Raji (cell line): ENCODE measurements around the gene SUN5.

ENCODE experiments used
- POLR2A ChIP-seq: IDR thresholded peaks from 2 replicates; pipeline ENCODE4 v1.6.1; 2011; ENCODE audit warnings: low read depth, low read length, control low read depth; ENCODE audit not compliant: insufficient read depth

SUN5 gene

GRCh38 chr20:32980131-32980941 lies 23.9 kb downstream of the SUN5 start:
- TF ChIP-seq POLR2A, result no peak

GRCh38 chr20:32979201-32979998 lies 24.8 kb downstream of the SUN5 start:
- TF ChIP-seq POLR2A, result no peak

- TF ChIP-seq POLR2A, result no peak
These were observed 26.3 kb downstream of the SUN5 start for GRCh38 chr20:32978009-32978335.

GRCh38 chr20:32977281-32978008 lies 26.8 kb downstream of the SUN5 start:
- no peak for TF ChIP-seq POLR2A

GRCh38 chr20:32976746-32977145 lies 27.5 kb downstream of the SUN5 start:
- TF ChIP-seq POLR2A, result no peak

- no peak for TF ChIP-seq POLR2A
These were observed 28.2 kb downstream of the SUN5 start for GRCh38 chr20:32975698-32976674.

- no peak for TF ChIP-seq POLR2A
These were observed 31.0 kb downstream of the SUN5 start for GRCh38 chr20:32973077-32973717.

- peak; percentile 51 for TF ChIP-seq POLR2A
These were observed 31.8 kb downstream of the SUN5 start for GRCh38 chr20:32972181-32973076.

- TF ChIP-seq POLR2A, result no peak
These were observed 32.5 kb downstream of the SUN5 start for GRCh38 chr20:32971703-32972161.

- no peak for TF ChIP-seq POLR2A
These were observed 33.3 kb downstream of the SUN5 start for GRCh38 chr20:32970973-32971300.

GRCh38 chr20:32970115-32970972 lies 33.9 kb downstream of the SUN5 start:
- no peak for TF ChIP-seq POLR2A
